Measurements from ENCODE around the gene DELE1.

DELE1 gene, protein sequence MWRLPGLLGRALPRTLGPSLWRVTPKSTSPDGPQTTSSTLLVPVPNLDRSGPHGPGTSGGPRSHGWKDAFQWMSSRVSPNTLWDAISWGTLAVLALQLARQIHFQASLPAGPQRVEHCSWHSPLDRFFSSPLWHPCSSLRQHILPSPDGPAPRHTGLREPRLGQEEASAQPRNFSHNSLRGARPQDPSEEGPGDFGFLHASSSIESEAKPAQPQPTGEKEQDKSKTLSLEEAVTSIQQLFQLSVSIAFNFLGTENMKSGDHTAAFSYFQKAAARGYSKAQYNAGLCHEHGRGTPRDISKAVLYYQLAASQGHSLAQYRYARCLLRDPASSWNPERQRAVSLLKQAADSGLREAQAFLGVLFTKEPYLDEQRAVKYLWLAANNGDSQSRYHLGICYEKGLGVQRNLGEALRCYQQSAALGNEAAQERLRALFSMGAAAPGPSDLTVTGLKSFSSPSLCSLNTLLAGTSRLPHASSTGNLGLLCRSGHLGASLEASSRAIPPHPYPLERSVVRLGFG

DNA sequence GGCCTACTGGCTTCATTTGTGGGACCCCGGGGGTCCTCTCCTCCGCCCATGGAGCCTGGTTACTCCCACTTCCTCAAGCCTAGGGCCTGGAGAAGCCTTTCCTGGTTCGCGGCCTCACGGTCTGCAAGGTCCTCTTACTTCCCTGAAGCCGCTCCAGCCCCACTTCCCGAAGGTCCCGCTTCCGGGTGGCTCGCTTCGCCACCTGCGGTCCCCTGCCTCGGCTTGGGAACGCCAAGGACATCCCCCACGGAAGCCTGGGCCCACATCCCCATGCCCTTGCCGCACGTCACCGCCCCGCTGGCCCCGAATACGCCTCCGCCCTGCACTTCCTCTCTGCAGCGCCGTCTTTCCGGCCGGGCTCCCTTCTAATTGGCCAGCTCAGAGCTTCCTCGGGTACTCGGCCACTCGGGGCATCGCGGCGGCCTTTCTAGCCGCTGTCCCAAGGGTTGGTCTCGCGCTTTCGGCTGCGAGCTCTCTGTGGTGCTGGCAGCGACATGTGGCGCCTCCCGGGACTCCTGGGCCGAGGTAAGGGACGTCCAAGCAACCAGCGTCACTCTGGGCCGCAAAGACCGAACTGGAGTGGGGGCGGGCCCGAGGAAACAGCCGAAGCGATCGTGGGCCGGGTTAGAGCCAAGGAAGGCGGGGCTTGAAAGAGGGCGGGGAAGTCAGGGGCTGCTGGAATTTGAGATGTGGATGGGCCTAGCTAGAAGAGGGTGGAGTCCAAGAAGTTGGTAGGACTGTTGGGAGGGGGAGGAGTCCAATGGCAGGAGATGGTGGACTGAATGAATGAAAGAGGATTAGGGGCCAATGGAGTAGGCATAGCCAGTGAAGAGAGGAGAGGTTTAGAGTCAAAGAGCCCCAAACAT, at the start of gene DELE1:
Gene DELE1 (plus strand): TSS at position 424 of the 866 bp plus-strand sequence. CDS start 71 bp downstream, at position 495.
- peak; percentile 61 to 99 (median 93) for DNase-seq

GRCh38 chr5:141873933-141874261, 49.8 kb upstream of the DELE1 start:
- no peak for DNase-seq

DNA sequence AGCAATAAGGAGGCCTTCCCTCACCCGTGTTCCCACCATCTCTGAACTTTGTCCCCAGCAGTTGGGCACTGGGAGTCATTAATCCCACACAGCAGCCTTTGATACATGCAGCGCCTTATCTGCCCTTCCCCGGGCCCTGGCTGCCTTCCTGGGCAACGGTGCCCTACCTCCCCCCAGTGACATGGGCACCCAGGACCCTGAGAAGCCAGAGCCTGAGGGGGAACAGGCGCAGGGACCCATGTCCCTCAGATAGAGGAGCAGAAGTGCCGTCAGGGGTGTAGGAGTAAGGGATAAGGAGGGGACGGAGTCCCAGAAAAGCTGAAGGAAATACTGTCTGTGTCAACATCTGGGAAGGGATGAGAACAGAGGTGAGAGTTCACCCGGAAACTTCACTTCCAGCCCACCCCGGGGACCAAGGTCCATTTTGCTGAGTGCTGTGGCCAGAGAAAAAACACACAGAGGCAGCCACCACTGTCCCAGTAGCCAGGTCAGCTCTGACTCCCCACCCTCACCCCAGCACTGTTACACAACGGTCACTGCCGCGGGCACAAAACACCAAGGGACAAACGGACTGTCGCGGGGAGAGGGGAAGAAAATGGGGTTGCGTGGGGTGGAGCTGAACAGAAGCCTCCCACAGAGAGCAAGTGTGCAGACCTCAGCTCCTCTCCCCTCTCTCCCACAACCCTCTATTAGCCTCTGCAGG, 49.3 kb upstream of the DELE1 start:
- no peak for DNase-seq

GRCh38 chr5:141875022-141875740, 48.5 kb upstream of the DELE1 start:
- no peak for DNase-seq

GRCh38 chr5:141875795-141876627, 47.7 kb upstream of the DELE1 start:
- peak in 5 of 58 donors; percentile 35 to 54 (median 38) for DNase-seq

DNA sequence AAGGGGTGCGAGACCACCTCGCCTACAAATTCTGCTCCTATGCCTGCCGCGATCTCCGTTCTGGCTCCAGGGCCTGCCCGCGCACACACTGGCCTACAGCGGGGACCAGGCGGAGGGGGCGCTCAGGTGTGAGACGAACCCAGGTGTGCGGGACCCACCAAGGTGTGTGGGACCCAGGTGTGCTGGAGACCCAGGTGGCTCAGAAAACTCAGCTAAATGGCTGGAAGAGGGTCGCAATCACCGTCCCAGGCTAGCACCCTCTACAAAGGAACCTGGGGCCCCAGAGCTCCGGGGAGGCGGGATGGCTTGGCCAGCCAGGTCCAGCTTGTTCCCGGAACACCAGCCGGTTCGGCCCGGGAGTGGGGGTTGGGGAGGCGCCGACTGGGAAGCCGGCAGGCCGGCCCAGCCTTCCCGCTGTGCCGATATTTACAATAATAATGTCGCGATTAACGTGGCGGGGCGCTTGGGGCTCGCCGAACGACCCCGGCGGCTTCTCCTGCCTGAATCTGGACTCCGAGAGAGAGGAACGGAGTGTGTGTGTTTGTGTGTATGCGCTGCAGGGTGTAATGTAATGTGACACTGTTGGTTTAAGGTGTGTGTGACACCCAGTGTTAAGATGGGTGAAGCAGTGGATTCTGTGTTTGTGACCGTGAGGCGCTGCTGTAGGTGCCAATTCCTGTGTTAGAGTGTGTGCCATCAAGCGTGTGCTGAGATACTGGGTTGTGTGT, 46.9 kb upstream of the DELE1 start:
- DNase-seq: peak in 6 of 58 donors; percentile 20 to 55 (median 37)

DNA sequence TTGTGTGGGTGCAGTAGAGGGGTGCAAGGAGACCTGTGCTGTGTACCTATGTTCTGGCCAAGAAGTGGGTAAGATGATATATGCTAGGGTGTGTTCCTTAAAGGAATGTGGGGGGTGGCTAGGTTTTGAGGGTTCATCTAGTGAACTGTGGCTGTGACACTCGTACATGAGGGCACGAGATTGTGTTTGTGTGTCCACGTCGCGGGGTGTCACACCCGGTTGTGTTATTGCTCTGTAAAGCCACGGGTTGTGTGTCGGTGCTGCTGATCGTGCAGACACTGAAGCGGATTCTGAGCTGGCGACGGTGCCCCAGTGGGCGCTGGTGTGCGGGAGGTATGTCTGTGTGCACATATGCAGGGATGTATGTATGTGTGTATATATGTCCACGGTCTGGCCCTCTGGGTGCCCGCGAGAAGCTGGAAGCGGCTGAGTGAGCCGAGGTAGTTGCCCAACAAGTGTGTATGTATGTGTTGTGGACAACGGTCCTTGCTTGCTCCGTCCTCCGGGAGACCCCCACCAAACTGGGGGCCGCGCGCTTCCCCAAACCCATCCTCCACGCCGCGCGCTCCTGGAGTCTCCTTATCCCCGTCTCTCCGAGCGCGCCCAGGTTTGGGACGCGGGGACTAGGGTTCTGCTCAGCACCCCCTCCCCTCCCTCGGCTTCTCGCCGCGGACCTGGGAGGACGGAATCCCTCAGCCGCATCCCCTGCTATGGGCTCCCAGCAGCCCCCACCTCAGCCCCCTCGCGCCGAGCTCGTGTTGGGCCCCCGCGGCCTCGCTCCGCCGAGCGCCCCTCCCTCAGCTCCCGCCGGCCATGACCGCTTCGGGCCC, 46.1 kb upstream of the DELE1 start:
- DNase-seq: peak in 17 of 58 donors; percentile 27 to 61 (median 52)

DNA sequence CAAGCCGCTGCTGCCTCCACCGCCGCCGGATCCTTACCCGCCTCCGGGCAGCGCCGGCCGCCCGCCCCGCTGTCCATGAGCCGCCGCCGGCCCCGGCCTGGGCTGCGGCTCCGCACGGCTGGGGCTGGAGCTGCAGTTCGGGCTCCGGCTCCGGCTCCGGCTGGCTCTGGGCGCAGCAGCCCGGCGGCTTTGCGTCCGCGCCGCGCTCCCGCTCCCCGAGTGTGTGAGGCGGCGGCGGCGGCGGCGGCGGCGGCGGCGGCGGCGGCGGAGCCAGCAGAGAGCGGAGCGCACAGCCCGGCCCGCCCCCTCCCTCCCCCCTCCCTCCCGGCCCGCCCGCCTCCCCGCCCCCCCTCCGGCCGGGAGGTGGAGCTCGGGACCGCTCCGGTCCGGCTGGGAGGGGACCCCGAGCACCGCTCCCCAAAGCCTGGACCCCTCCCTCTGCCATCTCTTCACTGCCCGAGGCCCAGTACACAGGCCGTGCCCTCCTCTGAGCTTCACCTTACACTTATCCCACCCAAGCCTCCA, 45.4 kb upstream of the DELE1 start, which contains the start of gene PCDH1:
Gene PCDH1 (minus strand): TSS at position 225 of the 525 bp plus-strand sequence. CDS start 148 bp downstream, at position 77.
- DNase-seq: peak in 45 of 58 donors; percentile 48 to 85 (median 71)

- DNase-seq: peak in 57 of 58 donors; percentile 41 to 97 (median 90)
Measured at GRCh38 chr5:141878711-141879425, 44.8 kb upstream of the DELE1 start.

GRCh38 chr5:141879426-141879759, 44.3 kb upstream of the DELE1 start:
- DNase-seq: no peak

GRCh38 chr5:141879941-141880738, 43.5 kb upstream of the DELE1 start:
- peak in 46 of 58 donors; percentile 27 to 83 (median 62) for DNase-seq

DNA sequence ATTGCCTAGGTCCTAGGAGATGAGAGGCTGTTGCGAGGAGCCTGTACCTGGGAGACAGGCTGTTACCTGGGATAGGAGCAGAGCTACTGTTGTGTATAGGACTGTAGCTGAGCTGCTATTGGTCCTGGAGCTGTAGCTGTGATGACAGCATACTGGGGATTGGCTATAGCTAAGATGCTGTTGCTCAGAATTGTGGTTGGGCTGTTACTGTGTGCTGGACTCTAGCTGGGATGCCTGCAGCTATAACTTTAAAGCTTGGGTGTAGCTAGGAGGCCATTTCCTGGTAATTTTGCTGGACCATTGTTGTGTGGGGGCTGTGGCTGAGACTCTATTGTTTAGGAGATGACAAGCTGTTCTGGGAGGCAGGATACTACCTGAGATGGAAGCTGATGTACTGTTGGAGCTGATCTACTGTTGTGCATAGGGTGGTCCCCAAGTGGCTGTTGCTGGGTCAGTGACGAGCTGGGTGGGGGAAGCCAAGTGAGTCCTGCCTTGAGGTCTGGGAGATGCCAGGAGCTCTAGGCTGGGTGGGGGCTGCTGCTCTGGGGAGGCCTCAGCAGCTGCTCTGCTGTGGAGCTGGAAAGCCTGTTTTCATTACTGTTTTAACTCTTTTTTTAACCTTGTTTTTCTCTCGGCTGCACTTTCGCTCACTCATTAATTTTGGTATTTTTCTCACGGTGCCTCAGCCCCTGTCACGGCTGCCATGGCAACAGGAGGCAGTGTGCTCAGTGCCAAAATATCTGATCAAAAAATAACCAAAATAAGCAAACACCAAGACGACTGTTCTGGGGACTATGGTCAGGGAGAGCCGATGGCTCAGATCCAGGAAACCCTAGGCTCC, 42.5 kb upstream of the DELE1 start:
- peak in 20 of 58 donors; percentile 23 to 77 (median 52) for DNase-seq

GRCh38 chr5:141881886-141882285, 41.8 kb upstream of the DELE1 start:
- DNase-seq: no peak

DNA sequence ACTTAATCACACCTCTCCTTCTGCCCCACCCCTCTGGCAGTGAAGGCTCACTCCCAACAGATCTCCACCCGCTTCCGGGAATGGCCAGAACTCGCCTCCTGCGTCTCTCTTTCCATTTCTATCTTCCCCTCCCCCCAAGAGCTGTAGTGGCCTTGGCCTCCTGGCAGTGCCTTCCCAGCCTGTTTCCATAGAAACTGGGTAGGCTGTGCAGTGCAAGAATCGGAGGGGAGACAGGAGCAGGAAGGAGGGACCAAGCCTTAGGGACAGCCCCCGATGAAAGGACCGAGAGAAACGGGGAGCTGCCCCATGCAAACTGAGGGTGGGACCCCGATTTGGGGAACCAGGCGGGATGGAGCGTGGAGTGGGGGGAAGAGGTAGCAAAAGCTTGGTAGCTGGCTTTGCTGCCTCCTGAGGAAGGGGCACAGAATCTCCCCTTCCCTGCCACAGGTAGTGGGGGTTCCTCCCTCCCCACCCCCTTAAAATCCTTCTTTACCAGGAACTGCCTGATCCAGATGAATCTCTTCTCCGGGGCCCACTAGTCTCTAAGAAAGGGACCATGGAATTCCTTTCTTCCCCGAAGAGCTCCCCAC, 41.0 kb upstream of the DELE1 start:
- DNase-seq: peak in 35 of 58 donors; percentile 22 to 83 (median 42)
